Measurements from ENCODE around the gene CRACR2B. TPM values are rescaled to one million over a fixed set of nuclear protein-coding genes. Genes with fewer than 3 reads are reported as not detected.

Gene CRACR2B
- total RNA-seq, 4 donors from 2014 or later, result 0.77 to 15.5 (median 2.5) TPM

DNA sequence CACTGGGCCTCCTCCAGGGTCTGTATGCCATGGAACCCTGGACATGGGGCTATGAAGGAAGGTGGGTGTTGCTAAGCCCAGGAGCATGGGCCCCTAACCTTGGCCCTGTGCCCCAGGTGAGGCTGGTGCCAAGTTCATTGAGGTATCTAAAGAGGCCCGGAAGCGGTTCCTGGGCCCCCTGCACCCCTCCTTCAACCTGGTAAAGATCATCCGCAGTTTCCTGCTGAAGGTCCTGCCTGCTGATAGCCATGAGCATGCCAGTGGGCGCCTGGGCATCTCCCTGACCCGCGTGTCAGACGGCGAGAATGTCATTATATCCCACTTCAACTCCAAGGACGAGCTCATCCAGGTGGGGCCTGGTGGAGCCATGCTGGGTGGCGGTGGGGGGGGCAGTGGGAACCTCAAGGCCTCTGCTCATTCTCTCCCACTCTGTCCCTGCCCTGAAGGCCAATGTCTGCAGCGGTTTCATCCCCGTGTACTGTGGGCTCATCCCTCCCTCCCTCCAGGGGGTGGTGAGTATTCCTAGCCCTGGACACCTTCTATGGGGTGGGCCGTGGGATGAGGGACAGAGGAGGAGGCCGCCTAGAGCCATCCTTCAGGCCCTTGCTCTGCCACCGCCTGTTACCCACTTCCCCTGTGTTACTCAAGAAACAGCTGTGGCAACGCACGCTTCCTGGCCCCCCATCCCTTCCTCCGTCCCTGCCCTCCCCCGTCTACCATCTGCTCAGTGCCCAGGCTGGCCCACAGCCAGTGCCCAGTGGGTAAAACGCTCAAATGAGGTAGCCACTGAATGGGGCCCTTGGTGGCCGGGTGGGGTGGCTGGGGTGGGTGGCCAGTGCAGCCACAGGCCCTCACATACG lies 6.0 kb upstream of the CRACR2B start:
- Histone ChIP-seq H3K9me3 (no peaks in the 10 kb centered on the region), H3K27me3 (peaks cover 0 to 9% of the 10 kb centered on the region in 2 donors), H3K27ac (no peak overlapping the region), H3K36me3 (no peaks in the 10 kb centered on the region), H3K4me3 (no peak overlapping the region), H3K4me1 (peaks cover 0 to 22% of the 10 kb centered on the region in 2 donors)
- TF ChIP-seq POLR2A (IDR thresholded peaks at IDR 0.05), result no peak
- intact Hi-C loops (cut with DNase I; ENCODE audit: low total_unique reads), result no loop called here
- DNase-seq, result no peak

DNA sequence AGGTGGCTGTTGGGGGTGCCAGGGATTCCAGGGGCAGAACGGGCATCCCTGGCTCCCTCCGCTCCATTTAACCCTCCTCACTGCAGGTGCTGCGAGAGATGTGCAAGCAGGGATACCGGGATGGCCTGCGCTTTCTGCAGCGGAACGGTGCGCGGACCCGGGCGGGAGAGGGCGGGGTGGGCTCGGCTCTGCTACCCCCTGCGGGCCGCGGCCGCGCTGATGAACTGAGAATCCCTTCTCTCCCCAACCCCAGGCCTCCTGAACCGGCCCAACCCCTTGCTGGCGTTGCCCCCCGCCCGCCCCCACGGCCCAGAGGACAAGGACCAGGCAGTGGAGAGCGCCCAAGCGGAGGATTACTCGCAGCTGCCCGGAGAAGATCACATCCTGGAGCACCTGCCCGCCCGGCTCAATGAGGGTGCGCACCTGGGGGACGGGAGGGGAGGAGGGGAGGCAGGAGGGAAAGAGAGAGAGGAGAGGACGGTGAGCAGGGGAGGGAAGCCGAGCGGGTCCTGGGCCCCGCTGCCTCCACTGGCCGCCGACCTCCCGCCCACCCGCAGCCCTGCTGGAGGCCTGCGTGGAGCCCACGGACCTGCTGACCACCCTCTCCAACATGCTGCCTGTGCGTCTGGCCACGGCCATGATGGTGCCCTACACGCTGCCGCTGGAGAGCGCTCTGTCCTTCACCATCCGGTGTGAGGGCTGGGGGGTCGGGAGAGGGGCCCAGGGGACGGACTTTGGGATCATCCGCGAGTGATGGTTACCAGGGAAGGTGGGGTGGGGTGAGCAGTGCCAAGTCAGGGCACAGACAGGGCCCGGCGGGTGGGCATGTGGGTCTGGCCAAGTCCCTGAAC lies 4.1 kb upstream of the CRACR2B start:
- TF ChIP-seq POLR2A (IDR thresholded peaks at IDR 0.05) (no peak), CTCF (IDR thresholded peaks at IDR 0.05) (no peak)
- intact Hi-C loops (cut with DNase I; ENCODE audit: low total_unique reads), result no loop called here
- H3K27ac ChIP-seq, result no peak overlapping the region

GRCh38 chr11:824292-824880 lies 3.3 kb upstream of the CRACR2B start:
- H3K36me3 ChIP-seq, result no peaks in the 10 kb centered on the region
- H3K4me3 ChIP-seq, result no peak overlapping the region
- TF ChIP-seq CTCF (IDR thresholded peaks at IDR 0.05), result no peak
- TF ChIP-seq POLR2A (IDR thresholded peaks at IDR 0.05), result no peak
- H3K27me3 ChIP-seq, result peaks cover 11 to 20% of the 10 kb centered on the region in 2 donors
- H3K27ac ChIP-seq, result no peak overlapping the region
- intact Hi-C loops (cut with DNase I; ENCODE audit: low total_unique reads), result no loop called here
- H3K9me3 ChIP-seq, result no peaks in the 10 kb centered on the region
- DNase-seq, result no peak
- H3K4me1 ChIP-seq, result peaks cover 0 to 34% of the 10 kb centered on the region in 2 donors

More for the DNA sequence above, 4.1 kb upstream of the CRACR2B start:
- Histone ChIP-seq H3K4me3 (no peak overlapping the region), H3K27me3 (peaks cover 4 to 20% of the 10 kb centered on the region in 2 donors), H3K9me3 (no peaks in the 10 kb centered on the region), H3K4me1 (peaks cover 0 to 31% of the 10 kb centered on the region in 2 donors), H3K36me3 (no peaks in the 10 kb centered on the region)
- DNase-seq, result no peak

DNA sequence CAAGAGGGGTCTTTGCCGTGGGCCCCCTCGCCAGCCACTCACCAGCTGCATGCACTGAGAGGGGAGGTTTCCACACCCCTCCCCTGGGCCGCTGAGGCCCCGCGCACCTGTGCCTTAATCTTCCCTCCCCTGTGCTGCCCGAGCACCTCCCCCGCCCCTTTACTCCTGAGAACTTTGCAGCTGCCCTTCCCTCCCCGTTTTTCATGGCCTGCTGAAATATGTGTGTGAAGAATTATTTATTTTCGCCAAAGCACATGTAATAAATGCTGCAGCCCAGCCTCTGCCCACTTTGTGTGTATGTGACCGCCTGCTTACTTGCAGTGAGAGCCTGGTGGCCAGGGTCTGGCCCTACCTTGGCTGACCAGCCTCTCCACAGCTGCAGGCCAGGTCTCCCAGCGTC lies 2.8 kb upstream of the CRACR2B start:
- H3K9me3 ChIP-seq, result no peaks in the 10 kb centered on the region
- intact Hi-C loops (cut with DNase I; ENCODE audit: low total_unique reads), result no loop called here
- TF ChIP-seq CTCF (IDR thresholded peaks at IDR 0.05) (no peak), POLR2A (IDR thresholded peaks at IDR 0.05) (no peak)
- H3K27ac ChIP-seq, result no peak overlapping the region
- peaks cover 16 to 20% of the 10 kb centered on the region in 2 donors for H3K27me3 ChIP-seq
- no peaks in the 10 kb centered on the region for H3K36me3 ChIP-seq
- H3K4me3 ChIP-seq, result no peak overlapping the region
- no peak for DNase-seq
- peaks cover 0 to 40% of the 10 kb centered on the region in 2 donors for H3K4me1 ChIP-seq

GRCh38 chr11:825366-826226 lies 2.1 kb upstream of the CRACR2B start:
- H3K36me3 ChIP-seq, result no peaks in the 10 kb centered on the region
- no peak overlapping the region for H3K4me3 ChIP-seq
- intact Hi-C loops (cut with DNase I; ENCODE audit: low total_unique reads), result no loop called here
- H3K27ac ChIP-seq, result no peak overlapping the region
- peaks cover 20 to 23% of the 10 kb centered on the region in 2 donors for H3K27me3 ChIP-seq
- no peak for DNase-seq
- peaks cover 0 to 41% of the 10 kb centered on the region in 2 donors for H3K4me1 ChIP-seq
- no peaks in the 10 kb centered on the region for H3K9me3 ChIP-seq
- TF ChIP-seq CTCF (IDR thresholded peaks at IDR 0.05), result no peak
- TF ChIP-seq POLR2A (IDR thresholded peaks at IDR 0.05), result no peak

All from uterus (tissue), 4 donors.